HG03060 (cell line): ENCODE measurements around the gene AKAP13.

Source experiments
- ATAC-seq: cut with Tn5 transposase; IDR thresholded peaks from one replicate; pipeline ENCODE4 v1.9.1; 2021; ENCODE audit warnings: low read depth, moderate number of reproducible peaks; ENCODE audit not compliant: unreplicated experiment

AKAP13 gene

GRCh38 chr15:85555875-85556617, 175.6 kb downstream of the AKAP13 start:
- ATAC-seq = no peak

GRCh38 chr15:85556618-85556895, 176.2 kb downstream of the AKAP13 start:
- ATAC-seq = no peak

- ATAC-seq = no peak
Observed at GRCh38 chr15:85557385-85557784, 177.0 kb downstream of the AKAP13 start.

GRCh38 chr15:85558848-85559247, 178.4 kb downstream of the AKAP13 start:
- ATAC-seq = no peak

- no peak for ATAC-seq
Observed at GRCh38 chr15:85559530-85559929, 179.1 kb downstream of the AKAP13 start.

GRCh38 chr15:85562824-85563223, 182.4 kb downstream of the AKAP13 start:
- ATAC-seq = no peak

- ATAC-seq = no peak
Observed at GRCh38 chr15:85563328-85563727, 182.9 kb downstream of the AKAP13 start.

- no peak for ATAC-seq
Observed at GRCh38 chr15:85563731-85564130, 183.3 kb downstream of the AKAP13 start.

- ATAC-seq = no peak
Observed at GRCh38 chr15:85564686-85565085, 184.3 kb downstream of the AKAP13 start.

- no peak for ATAC-seq
Observed at GRCh38 chr15:85568261-85568808, 187.9 kb downstream of the AKAP13 start.

- ATAC-seq = no peak
Observed at GRCh38 chr15:85570336-85570735, 189.9 kb downstream of the AKAP13 start.

GRCh38 chr15:85571780-85572179, 191.4 kb downstream of the AKAP13 start:
- no peak for ATAC-seq

GRCh38 chr15:85576392-85576791, 196.0 kb downstream of the AKAP13 start:
- ATAC-seq = no peak

- ATAC-seq = no peak
Observed at GRCh38 chr15:85578941-85579701, 198.7 kb downstream of the AKAP13 start.

GRCh38 chr15:85579957-85580694, 199.7 kb downstream of the AKAP13 start:
- ATAC-seq = no peak

GRCh38 chr15:85580879-85581278, 200.5 kb downstream of the AKAP13 start:
- ATAC-seq = no peak

- ATAC-seq = no peak
Observed at GRCh38 chr15:85581495-85581894, 201.1 kb downstream of the AKAP13 start.

- ATAC-seq = peak; percentile 21
Observed at GRCh38 chr15:85582131-85583079, 202.0 kb downstream of the AKAP13 start.

GRCh38 chr15:85583442-85583841, 203.0 kb downstream of the AKAP13 start:
- ATAC-seq = no peak

GRCh38 chr15:85583923-85584390, 203.6 kb downstream of the AKAP13 start:
- peak; percentile 38 for ATAC-seq
